Endothelial cell of umbilical vein (primary cell): ENCODE measurements around the gene SCGB1C1. TPM values are rescaled to one million over a fixed set of nuclear protein-coding genes. Genes with fewer than 3 reads are reported as not detected.

Source experiments
- BruUV-seq: library from RNA; stranded (reverse); fragments of 400-500 nt; replicated peaks from 2 replicates; lab custom pipeline; 2021; lab: Mats Ljungman, UMichigan
- CTCF ChIA-PET: fragments of 300-600, 350-600 bp; sonication (Branson Sonifier 250); formaldehyde crosslinking; loops from one replicate; lab custom pipeline; 2021; ENCODE audit warnings: antibody characterized with exemption, inconsistent platforms; lab: Charles Lee
- POLR2A ChIA-PET: fragments of 300-600, 350-600 bp; sonication (Branson Sonifier 250); formaldehyde crosslinking; loops from one replicate; lab custom pipeline; 2021; ENCODE audit warnings: antibody characterized with exemption, inconsistent platforms; lab: Charles Lee
- DNase-seq: peaks from one replicate; pipeline ENCODE4 v3.0.0-alpha.2; 2011; ENCODE audit warnings: low read depth, low spot score
- FAIRE-seq: peaks from 2 replicates; lab custom pipeline; 2011; peaks lifted over from hg19 to GRCh38; lab: Jason Lieb, UNC
- H2AFZ ChIP-seq: 2 replicates; pipeline ENCODE4 v1.6.0; 2012; ENCODE audit warnings: low read depth, low read length, control low read depth, inconsistent platforms
- H3K27ac ChIP-seq: 2 replicates; pipeline ENCODE4 v1.5.1; 2011; ENCODE audit warnings: low read depth, mild to moderate bottlenecking, control low read depth, low read length, moderate library complexity; ENCODE audit not compliant: insufficient read depth
- H3K27me3 ChIP-seq, 2 experiments: 2 replicates each; pipeline versions ENCODE4 v1.6.0 to v1.6.1; 2011; ENCODE audit warnings: low read length in 2 of 2, mixed read lengths in 1 of 2; ENCODE audit not compliant: control insufficient read depth in 2 of 2, insufficient read depth in 2 of 2
- H3K36me3 ChIP-seq, 2 experiments: 2 replicates in 1 of 2; 3 replicates in 1 of 2; pipeline ENCODE4 v1.5.1; 2011; ENCODE audit warnings: low read length in 2 of 2, mild to moderate bottlenecking in 1 of 2, moderate library complexity in 1 of 2; ENCODE audit not compliant: control insufficient read depth in 2 of 2, insufficient read depth in 2 of 2; ENCODE audit errors: extremely low read depth in 1 of 2
- H3K4me1 ChIP-seq: 3 replicates; pipeline ENCODE4 v1.5.1; 2011; ENCODE audit warnings: mild to moderate bottlenecking, low read length; ENCODE audit not compliant: control insufficient read depth, insufficient read depth; ENCODE audit errors: extremely low read depth
- H3K4me2 ChIP-seq: 2 replicates; pipeline ENCODE4 v1.6.1; 2011; ENCODE audit warnings: low read length, control low read depth, mixed read lengths; ENCODE audit not compliant: insufficient read depth
- H3K4me3 ChIP-seq, 3 experiments: fragments of 200-600 bp in 1 of 3; sonication (generic), shearing (Covaris generic) in 1 of 3; replicated peaks in 1 of 3; 2 replicates each; pipeline ENCODE4 v1.5.1; 2011 to 2016; ENCODE audit warnings: control low read depth in 3 of 3, low read length in 3 of 3, mild to moderate bottlenecking in 2 of 3, inconsistent platforms in 1 of 3, low read depth in 1 of 3, moderate library complexity in 1 of 3; ENCODE audit not compliant: insufficient read depth in 1 of 3
- H3K79me2 ChIP-seq: 2 replicates; pipeline ENCODE4 v1.6.0; 2012; ENCODE audit warnings: low read length, inconsistent platforms; ENCODE audit not compliant: control insufficient read depth, insufficient read depth
- H3K9ac ChIP-seq: replicated peaks from 2 replicates; pipeline ENCODE3; 2011; ENCODE audit warnings: low read length, control low read depth; ENCODE audit not compliant: insufficient read depth; ENCODE audit errors: extremely low read depth
- H3K9me1 ChIP-seq: replicated peaks from 3 replicates; pipeline ENCODE4 v1.6.0; 2011; ENCODE audit warnings: mild to moderate bottlenecking, low read length; ENCODE audit not compliant: control insufficient read depth, insufficient read depth; ENCODE audit errors: extremely low read depth
- H3K9me3 ChIP-seq: replicated peaks from 2 replicates; pipeline ENCODE4 v1.5.1; 2012; ENCODE audit warnings: low read length, inconsistent platforms; ENCODE audit not compliant: control insufficient read depth, insufficient read depth
- H4K20me1 ChIP-seq: replicated peaks from 2 replicates; pipeline ENCODE3; 2011; ENCODE audit warnings: mild to moderate bottlenecking, low read length; ENCODE audit not compliant: control insufficient read depth, insufficient read depth; ENCODE audit errors: extremely low read depth
- EZH2 ChIP-seq: IDR thresholded peaks from 2 replicates; pipeline ENCODE4 v1.6.1; 2012; ENCODE audit warnings: borderline replicate concordance, low read depth, mild to moderate bottlenecking, moderate library complexity, low read length, inconsistent platforms; ENCODE audit not compliant: severe bottlenecking
- GATA2 ChIP-seq: IDR thresholded peaks from 2 replicates; pipeline ENCODE4 v1.7.0; 2011; ENCODE audit warnings: low read depth, mild to moderate bottlenecking, moderate library complexity, mixed read lengths, low read length; ENCODE audit not compliant: insufficient read length, insufficient read depth
- JUN ChIP-seq: IDR thresholded peaks from 2 replicates; pipeline ENCODE4 v1.6.1; 2011; ENCODE audit warnings: borderline replicate concordance, low read depth; ENCODE audit not compliant: insufficient read length, insufficient read depth
- MYC ChIP-seq: IDR thresholded peaks from one replicate; pipeline ENCODE4 v1.6.1; 2011; ENCODE audit warnings: mild to moderate bottlenecking, low read depth, low read length
- POLR2A ChIP-seq: IDR thresholded peaks from 2 replicates; pipeline ENCODE4 v1.6.1; 2012; ENCODE audit warnings: low read depth, mild to moderate bottlenecking, control low read depth, low read length
- POLR2AphosphoS5 ChIP-seq: IDR thresholded peaks from 2 replicates; pipeline ENCODE4 v1.6.1; 2012; ENCODE audit warnings: low read depth, mild to moderate bottlenecking, control low read depth, low read length, moderate library complexity; ENCODE audit not compliant: insufficient read depth
- dilution Hi-C: fragments of 300-500 bp; cut with MboI; formaldehyde crosslinking; loops from one replicate; pipeline ENCODE4 v1.15.0; 2019; ENCODE audit warnings: low sequenced_read_pairs; ENCODE audit not compliant: extremely low pct_ligation_motif_present
- intact Hi-C: fragments of 100-400 bp; cut with micrococcal nuclease; formaldehyde crosslinking; loops from one replicate; pipeline ENCODE4 v1.10.0; 2022
- polyA plus RNA-seq, 4 experiments: library from polyadenylated mRNA; depleted of rRNA in 3 of 4; stranded (reverse) in 3 of 4; unstranded in 1 of 4; fragments of >200 nt; gene quantifications; 2 replicates each; pipeline versions ENCODE4 v1.2.1 to v1.2.3, GENCODE V29; 2011 to 2012; ENCODE audit warnings: missing spikeins in 1 of 4
- total RNA-seq: library from RNA; stranded (reverse); gene quantifications from 2 replicates; pipeline ENCODE4 v1.2.3, GENCODE V29; 2021
- TF ChIP-seq, protein P1 (sequence below): IDR thresholded peaks from 2 replicates; pipeline ENCODE4 v1.6.1; 2011; ENCODE audit not compliant: insufficient read depth, insufficient read length
- TF ChIP-seq, protein P2 (sequence below), 2 donors: IDR thresholded peaks; 1 replicate in 1 of 2; 2 replicates in 1 of 2; pipeline ENCODE4 v1.5.1; 2011; ENCODE audit warnings: low read length in 2 of 2, mild to moderate bottlenecking in 2 of 2, moderate library complexity in 2 of 2, control low read depth in 1 of 2, inconsistent platforms in 1 of 2, low read depth in 1 of 2; ENCODE audit not compliant: insufficient read depth in 1 of 2; ENCODE audit errors: extremely low read depth in 1 of 2

SCGB1C1 gene
- total and polyA plus RNA-seq, 2 donors (not counting 3 experiments of a cell fraction or from before 2014, with no cell fraction given), result not detected

DNA sequence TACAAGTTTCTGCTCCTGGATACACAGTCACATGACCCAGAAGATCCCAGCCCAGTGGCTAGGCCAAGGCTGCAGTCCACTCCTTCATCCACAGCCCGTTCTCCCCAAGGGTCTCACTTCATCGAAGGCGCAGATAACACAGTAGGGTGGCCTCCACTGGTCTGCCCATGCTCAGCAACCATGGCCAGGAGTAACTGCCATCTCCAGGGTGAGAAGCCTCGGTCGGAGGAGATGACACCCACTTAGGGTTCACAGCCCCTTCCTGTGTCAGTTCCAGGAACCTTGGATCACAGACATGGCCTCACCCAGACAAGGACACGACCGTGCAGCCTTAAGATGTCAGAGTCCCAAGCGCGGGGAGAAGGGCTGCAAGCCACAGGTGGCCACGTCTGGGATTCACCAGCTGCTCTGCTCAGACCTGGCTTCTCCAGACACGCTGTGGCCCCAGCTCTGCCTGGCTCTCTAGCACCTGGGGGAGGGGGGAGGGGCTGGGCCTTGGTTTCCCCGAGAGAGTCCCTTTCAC lies 11.8 kb downstream of the SCGB1C1 start:
- Histone ChIP-seq H3K9me1 (no peaks in the 10 kb centered on the region), H3K4me2 (no peak overlapping the region), H3K27ac (no peak overlapping the region), H3K27me3 (no peaks in the 10 kb centered on the region), H3K79me2 (peaks cover 30% of the 10 kb centered on the region), H3K9me3 (no peaks in the 10 kb centered on the region), H3K4me3 (no peak overlapping the region), H4K20me1 (no peaks in the 10 kb centered on the region), H3K36me3 (peaks cover 0 to 18% of the 10 kb centered on the region in 2 experiments), H3K4me1 (peaks cover 13% of the 10 kb centered on the region), H3K9ac (no peak overlapping the region), H2AFZ (no peak overlapping the region)
- ChIA-PET CTCF (interaction anchor here (0.6 kb wide), 1 partner anchor 9 kb away, joined by 3 read pairs; no protein-coding TSS in a partner anchor), POLR2A (no interaction called here)
- intact Hi-C loops (loop anchor here (5.0 kb wide), 2 partner anchors 103 to 153 kb away; partner anchors contain the start of gene IFITM2), dilution Hi-C loops (no loop called here)
- FAIRE-seq (no peak), DNase-seq (no peak)
- no TSS peak for BruUV-seq
- TF ChIP-seq MYC (no peak), GATA2 (no peak), POLR2A (no peak), JUN (no peak), EZH2 (no peak), POLR2AphosphoS5 (no peak)
- TF ChIP-seq, protein P1, sequence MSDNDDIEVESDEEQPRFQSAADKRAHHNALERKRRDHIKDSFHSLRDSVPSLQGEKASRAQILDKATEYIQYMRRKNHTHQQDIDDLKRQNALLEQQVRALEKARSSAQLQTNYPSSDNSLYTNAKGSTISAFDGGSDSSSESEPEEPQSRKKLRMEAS, result no peak
- TF ChIP-seq, protein P2, sequence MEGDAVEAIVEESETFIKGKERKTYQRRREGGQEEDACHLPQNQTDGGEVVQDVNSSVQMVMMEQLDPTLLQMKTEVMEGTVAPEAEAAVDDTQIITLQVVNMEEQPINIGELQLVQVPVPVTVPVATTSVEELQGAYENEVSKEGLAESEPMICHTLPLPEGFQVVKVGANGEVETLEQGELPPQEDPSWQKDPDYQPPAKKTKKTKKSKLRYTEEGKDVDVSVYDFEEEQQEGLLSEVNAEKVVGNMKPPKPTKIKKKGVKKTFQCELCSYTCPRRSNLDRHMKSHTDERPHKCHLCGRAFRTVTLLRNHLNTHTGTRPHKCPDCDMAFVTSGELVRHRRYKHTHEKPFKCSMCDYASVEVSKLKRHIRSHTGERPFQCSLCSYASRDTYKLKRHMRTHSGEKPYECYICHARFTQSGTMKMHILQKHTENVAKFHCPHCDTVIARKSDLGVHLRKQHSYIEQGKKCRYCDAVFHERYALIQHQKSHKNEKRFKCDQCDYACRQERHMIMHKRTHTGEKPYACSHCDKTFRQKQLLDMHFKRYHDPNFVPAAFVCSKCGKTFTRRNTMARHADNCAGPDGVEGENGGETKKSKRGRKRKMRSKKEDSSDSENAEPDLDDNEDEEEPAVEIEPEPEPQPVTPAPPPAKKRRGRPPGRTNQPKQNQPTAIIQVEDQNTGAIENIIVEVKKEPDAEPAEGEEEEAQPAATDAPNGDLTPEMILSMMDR (IDR thresholded peaks at IDR 0.05; ENCODE audit: extremely low read depth in 1 of 2, insufficient read depth in 1 of 2, low read depth in 1 of 2, low read length in 2 of 2), result no peak
